ENCODE results near the gene ABCF2.

The ABCF2 gene

GRCh38 chr7:151192002-151192539, 34.9 kb downstream of the ABCF2 start:
- DNase-seq = no peak

DNA sequence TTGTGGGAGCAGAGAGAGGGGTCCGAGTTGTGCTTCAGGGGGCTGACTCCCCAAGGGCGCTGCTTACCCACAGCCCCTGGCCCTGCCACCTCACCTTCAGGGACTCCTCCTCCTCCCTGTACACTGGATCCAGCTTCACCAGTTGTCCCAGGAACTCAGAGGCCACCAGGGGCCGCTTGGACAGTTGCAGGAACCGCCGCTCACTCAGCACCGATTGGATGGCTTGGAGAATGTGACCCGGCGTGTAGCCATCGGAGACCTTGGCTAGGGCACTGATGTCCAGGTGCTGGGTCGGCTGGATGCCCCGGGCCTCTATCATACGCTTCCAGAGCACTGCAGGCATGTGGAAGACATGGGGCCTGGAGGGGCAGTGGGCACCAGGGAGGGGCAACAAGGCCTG, 35.5 kb downstream of the ABCF2 start:
- no peak for DNase-seq

GRCh38 chr7:151189038-151189437, 38.0 kb downstream of the ABCF2 start:
- DNase-seq = no peak

DNA sequence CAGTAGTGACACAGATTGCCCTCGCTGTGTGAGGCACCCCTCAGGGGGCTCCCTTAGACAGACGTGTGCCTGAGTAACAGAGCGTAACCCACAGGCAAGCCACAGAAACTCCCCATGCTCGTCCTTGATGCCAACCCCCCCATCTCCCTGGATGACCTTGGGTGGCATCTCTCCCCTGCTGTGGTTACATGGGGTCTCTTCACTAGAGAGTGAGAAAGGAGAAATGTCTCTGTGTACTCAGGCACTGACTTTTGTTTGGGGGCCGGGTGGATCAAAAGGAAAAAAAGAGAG, 38.8 kb downstream of the ABCF2 start:
- no peak for DNase-seq

- DNase-seq = no peak
Observed at GRCh38 chr7:151187409-151188251, 39.4 kb downstream of the ABCF2 start.

- no peak for DNase-seq
Observed at GRCh38 chr7:151186640-151187408, 40.2 kb downstream of the ABCF2 start, which contains the start of gene ASB10. Gene ASB10, minus strand, starts transcription at chr7:151187250. Its CDS starts 120 bp downstream, at chr7:151187130.

DNA sequence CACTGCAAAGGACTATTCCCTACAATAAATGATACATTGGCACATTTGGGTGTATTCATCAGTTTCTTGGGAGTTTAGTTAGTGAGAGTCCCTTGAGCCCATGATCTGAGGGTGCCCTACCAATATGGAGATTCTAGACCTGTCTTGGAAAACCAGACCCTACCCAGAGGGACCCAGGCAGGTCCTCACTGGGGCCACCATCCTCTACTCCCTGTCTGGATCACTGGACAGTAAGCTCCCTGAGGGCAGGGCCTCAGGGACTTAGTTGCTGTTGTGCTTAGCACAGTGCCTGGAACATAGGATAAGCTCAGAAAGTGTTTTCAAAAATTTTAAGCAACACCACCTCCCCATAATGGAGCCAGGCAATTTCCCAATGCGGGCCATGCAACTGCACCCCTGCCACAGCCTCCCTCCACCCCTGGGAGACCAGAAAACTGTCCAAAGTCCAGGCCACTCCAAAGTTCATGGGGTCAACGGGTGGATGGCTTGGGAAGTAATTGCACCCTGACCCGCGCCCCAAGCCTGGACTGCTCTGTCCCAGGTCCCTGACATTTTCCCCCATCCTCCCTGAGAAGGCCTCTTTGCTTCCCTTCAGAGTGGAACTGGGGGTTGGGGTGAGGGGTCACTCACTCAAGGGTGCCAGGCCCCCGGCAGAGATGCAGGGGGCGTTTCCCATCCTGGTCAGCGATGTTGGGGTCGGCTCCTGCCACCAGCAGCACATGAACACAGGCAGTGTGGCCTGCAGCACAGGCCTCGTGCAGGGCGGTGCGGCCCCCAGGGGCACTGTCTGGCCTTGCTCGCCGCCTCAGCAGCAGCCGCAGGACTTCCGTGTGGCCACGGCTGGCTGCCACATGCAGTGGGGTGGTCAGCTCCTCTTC, 41.0 kb downstream of the ABCF2 start:
- no peak for DNase-seq

DNA sequence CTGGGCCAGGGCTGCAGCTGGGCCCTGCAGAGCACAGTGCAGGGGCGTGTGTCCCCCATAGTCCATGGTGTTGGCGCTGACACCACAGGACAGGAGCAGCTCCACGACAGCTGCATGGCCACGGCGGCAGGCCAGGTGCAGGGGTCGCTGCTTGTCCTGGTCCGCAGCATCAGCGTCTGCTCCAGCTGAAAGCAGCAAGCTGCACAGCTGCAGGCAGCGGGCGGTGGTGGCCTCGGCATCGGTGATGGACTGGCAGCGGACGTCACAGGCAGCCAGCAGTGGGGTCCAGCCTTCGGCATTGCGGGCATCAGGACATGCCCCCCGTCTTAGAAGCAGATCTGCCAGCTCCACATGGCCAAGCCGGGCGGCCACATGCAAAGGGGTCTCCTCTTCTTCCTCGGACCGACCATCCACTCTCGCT, 46.0 kb downstream of the ABCF2 start:
- DNase-seq = no peak

DNA sequence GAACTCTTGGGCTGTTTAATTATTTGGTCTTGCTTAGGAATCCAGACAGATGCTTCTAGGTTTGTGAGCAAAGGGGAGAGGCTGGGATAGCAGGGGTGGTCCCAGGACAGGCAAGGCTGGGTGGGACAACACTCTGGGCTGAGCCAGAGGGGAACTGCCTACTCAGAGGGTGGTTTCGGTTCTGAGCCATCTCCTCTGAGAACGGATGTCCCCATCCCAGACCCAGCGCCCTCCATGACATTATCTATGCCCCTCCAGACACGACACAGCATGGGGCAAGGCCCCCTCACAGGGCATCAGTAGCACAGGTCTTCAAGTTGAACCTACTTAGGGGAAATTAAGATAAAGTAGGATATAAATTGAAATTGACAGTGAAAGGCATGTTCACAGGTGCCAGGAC, 47.1 kb downstream of the ABCF2 start:
- DNase-seq = no peak

- DNase-seq = peak in 1 of 2 experiments; percentile 12
Observed at GRCh38 chr7:151179287-151179860, 47.6 kb downstream of the ABCF2 start.

- no peak for DNase-seq
Observed at GRCh38 chr7:151178831-151179230, 48.2 kb downstream of the ABCF2 start.

DNA sequence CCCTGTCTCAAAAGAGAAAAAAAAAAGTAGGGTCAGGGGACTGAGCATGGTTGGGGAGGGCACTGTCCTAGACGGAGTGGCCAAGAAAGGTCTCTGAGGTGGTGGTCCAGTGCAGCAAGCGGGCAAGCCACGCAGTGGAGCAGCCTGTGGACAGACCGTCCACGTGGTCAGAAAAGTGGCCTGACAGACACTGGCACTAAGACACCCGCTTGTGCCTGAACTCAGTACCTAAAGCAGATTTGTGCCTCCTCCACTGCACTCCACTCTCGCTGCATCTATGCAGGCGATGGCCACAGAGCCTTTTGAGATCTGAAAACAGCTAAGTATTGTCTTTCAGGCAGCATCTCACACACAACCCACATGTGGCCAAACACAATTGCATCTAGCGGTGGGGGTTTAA, 48.8 kb downstream of the ABCF2 start:
- peak in 1 of 2 experiments; percentile 14 for DNase-seq

GRCh38 chr7:151177310-151177709, 49.7 kb downstream of the ABCF2 start:
- DNase-seq = no peak

GRCh38 chr7:151176401-151176800, 50.6 kb downstream of the ABCF2 start:
- DNase-seq = no peak

DNA sequence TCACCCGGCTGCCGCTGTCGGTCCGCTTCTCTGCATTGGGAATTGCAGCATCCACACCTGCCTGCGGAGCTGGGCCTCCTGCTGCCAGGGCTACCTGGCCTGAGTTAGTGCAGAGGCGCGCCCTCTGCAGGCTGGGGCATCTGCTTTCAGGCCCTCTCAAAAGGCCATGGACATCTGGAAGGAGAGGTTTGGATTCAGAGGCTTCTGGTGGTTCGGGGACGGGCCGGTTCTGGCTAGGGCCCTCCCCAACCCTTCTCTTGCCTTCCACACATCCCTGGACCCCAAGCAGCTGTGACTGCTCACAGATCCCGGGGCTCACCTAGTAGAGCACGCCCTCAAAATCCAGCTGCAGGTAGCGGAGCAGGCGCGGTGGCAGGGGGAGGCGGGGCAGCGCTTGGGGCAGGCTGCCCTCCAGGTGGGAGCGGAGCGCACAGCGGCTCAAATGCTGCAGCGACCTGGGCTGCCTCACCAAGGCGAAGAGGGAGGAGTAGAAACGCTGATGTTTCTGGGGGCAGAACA, 51.2 kb downstream of the ABCF2 start:
- DNase-seq = no peak

DNA sequence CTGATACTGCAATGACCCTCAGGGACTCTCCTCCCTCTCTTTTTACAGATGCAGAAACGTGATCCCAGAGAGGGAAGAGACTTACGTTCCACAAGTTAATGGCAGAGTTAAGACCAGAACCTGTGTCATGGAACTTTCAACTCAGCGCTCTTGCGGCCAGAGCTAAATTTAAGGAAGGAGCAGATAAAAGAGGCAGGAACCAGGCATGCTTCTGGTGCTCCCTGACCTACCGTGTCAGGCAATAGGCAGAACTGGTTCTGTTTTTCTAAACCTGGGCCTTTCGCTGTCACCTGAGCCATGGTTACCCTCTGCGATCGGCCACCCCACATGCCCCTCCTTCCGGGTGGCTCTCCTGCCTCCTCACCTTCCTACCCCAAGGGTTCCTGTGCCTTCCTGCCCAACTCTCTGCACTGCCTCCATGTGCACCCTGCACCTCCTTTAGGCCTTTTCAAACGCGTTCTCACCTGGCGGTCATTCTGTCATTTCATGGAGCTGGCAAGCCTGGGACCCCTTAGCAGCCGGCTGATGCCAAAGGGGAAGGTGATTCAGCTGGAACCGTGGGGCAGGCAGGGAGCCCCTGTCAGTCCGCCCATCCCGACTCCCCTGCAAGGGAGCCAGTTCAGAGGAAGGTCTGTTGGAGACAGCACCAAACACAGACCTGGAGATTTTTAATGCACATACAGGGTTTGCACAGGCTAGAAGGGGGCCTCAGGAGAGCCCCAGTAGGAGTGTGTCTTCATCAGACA, 51.8 kb downstream of the ABCF2 start:
- no peak for DNase-seq

GRCh38 chr7:151174246-151175046, 52.6 kb downstream of the ABCF2 start:
- DNase-seq = peak; percentile 51 to 66

- no peak for DNase-seq
Observed at GRCh38 chr7:151173386-151174245, 53.4 kb downstream of the ABCF2 start.

DNA sequence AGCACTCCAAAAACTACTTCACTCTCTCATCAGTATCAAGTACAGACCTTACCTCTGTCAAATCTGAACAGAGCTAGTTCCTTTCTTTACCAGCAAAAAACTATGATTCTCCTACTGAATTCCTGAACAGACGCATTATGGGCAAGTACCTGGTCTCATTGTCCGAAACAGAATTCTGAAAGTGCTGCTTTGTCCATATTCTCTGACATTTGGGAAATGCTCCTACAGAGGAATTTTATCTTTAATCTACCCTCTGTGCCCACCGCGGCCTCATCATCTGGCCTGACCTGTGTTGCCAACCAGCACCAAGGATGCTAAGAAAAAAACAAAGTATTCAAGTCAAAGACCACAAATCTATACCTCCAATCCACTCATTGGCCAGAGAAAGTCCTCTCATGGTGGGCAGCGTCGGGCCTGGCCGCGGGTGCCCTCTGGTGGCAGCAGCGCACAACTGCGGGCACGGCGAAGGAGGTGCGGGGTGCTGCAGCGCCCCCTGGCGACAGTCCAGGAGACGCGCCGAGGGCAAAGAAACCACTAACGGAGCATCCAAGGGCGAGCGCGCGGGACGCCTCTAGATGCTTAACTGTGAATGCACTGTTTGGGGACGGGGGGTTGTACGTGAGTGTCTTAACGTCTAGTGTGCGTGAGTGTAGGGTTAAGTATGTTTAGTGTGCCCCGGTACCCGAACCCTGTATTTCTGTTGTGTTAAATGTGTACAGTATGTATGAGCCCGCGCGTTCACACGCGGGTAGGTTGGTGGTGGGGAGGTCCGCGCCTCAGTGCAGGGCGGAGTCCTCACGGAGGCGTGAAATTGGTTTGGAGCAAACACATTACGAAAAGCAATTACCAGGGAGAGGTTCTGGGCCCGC, 54.5 kb downstream of the ABCF2 start:
- peak; percentile 88 to 89 for DNase-seq

All from activated T-cell treated with anti-CD3 and anti-CD28 coated beads, Interleukin-2, amount 50 U/mL, for 48 hours (primary cell).